HG03439 (cell line): Measurements from ENCODE around the gene SKAP1.
A peak's percentile ranks its signal among the peaks of the same experiment; 100 is the strongest.
"Not testable (repeated sequence)": the region's sequence is repeated elsewhere in the genome, so short reads cannot be mapped to it uniquely, and the experiment has no call there.

ENCODE experiments used
- ATAC-seq: cut with Tn5 transposase; IDR thresholded peaks from one replicate; pipeline ENCODE4 v1.9.1; 2021; ENCODE audit warnings: mild to moderate bottlenecking, moderate library complexity; ENCODE audit not compliant: unreplicated experiment

SKAP1 gene

GRCh38 chr17:48251950-48252349 is 178.1 kb downstream of the SKAP1 start:
- ATAC-seq: no peak

GRCh38 chr17:48250949-48251348 is 179.1 kb downstream of the SKAP1 start:
- ATAC-seq: no peak

GRCh38 chr17:48250059-48250458 is 180.0 kb downstream of the SKAP1 start:
- ATAC-seq: not testable (repeated sequence)

- no peak for ATAC-seq
Observed at GRCh38 chr17:48247603-48248002, 182.4 kb downstream of the SKAP1 start.

- no peak for ATAC-seq
Observed at GRCh38 chr17:48247038-48247437, 183.0 kb downstream of the SKAP1 start.

GRCh38 chr17:48246612-48247011 is 183.4 kb downstream of the SKAP1 start:
- no peak for ATAC-seq

GRCh38 chr17:48245465-48246033 is 184.5 kb downstream of the SKAP1 start:
- ATAC-seq: not testable (repeated sequence)

GRCh38 chr17:48244814-48245213 is 185.2 kb downstream of the SKAP1 start:
- no peak for ATAC-seq

- ATAC-seq: no peak
Observed at GRCh38 chr17:48244121-48244711, 185.8 kb downstream of the SKAP1 start.

GRCh38 chr17:48241770-48242497 is 188.1 kb downstream of the SKAP1 start:
- ATAC-seq: no peak

- peak; percentile 83 for ATAC-seq
Observed at GRCh38 chr17:48241131-48241591, 188.9 kb downstream of the SKAP1 start.

GRCh38 chr17:48240562-48241130 is 189.4 kb downstream of the SKAP1 start:
- no peak for ATAC-seq

GRCh38 chr17:48240122-48240521 is 189.9 kb downstream of the SKAP1 start:
- ATAC-seq: no peak

GRCh38 chr17:48239603-48239995 is 190.4 kb downstream of the SKAP1 start:
- no peak for ATAC-seq

- ATAC-seq: no peak
Observed at GRCh38 chr17:48238933-48239602, 190.9 kb downstream of the SKAP1 start.

- ATAC-seq: no peak
Observed at GRCh38 chr17:48237456-48237855, 192.6 kb downstream of the SKAP1 start.

GRCh38 chr17:48236681-48237134 is 193.3 kb downstream of the SKAP1 start:
- no peak for ATAC-seq

- no peak for ATAC-seq
Observed at GRCh38 chr17:48234922-48235321, 195.1 kb downstream of the SKAP1 start.

- no peak for ATAC-seq
Observed at GRCh38 chr17:48231995-48232959, 197.7 kb downstream of the SKAP1 start.

GRCh38 chr17:48229936-48230335 is 200.1 kb downstream of the SKAP1 start:
- no peak for ATAC-seq
